Mammary epithelial cell (primary cell): ENCODE data around the gene DNAH1.

ENCODE experiments used
- CTCF ChIP-seq, 2 donors: IDR thresholded peaks in 1 of 2; conservative IDR thresholded peaks in 1 of 2; 2 replicates each; pipeline ENCODE4 v1.5.1; 2011 to 2012; ENCODE audit warnings: inconsistent platforms in 2 of 2, low read length in 2 of 2, mild to moderate bottlenecking in 2 of 2, control low read depth in 1 of 2, low read depth in 1 of 2; ENCODE audit not compliant: insufficient read depth in 1 of 2; ENCODE audit errors: extremely low read depth in 1 of 2
- EZH2 ChIP-seq: IDR thresholded peaks from 2 replicates; pipeline ENCODE4 v1.6.1; 2012; ENCODE audit warnings: low read length, inconsistent platforms, borderline replicate concordance

DNA sequence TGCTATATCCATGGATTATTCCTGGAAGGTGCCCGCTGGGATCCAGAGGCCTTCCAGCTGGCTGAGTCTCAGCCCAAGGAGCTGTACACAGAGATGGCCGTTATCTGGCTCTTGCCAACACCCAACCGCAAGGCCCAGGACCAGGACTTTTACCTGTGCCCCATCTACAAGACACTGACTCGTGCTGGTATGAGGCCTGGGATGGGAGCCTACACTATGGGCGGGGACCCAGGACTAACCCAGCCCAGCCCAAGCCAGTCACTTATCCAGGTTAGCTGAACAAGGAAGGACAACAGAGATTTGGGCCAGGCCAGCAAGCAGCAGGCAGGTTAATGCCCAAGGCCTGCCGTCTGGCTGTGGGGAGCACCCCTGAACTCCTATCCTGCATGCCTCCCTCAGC is 83.5 kb downstream of the DNAH1 start:
- no peak for TF ChIP-seq CTCF (conservative IDR thresholded peaks at IDR 0.05 in 1 of 2, IDR thresholded peaks at IDR 0.05 in 1 of 2; ENCODE audit: extremely low read depth in 1 of 2, insufficient read depth in 1 of 2, low read depth in 1 of 2, low read length in 2 of 2)
- no peak for TF ChIP-seq EZH2
